ENCODE data around the gene PRPS1L1. TPM values are rescaled to one million over a fixed set of nuclear protein-coding genes. Genes with fewer than 3 reads are reported as not detected.
A peak's percentile ranks its signal among the peaks of the same experiment; 100 is the strongest.

The PRPS1L1 gene
- total and polyA plus RNA-seq, 10 of the 15 experiments (the other 5 are each of a cell fraction or from before 2014, with no cell fraction given), result not detected

DNA sequence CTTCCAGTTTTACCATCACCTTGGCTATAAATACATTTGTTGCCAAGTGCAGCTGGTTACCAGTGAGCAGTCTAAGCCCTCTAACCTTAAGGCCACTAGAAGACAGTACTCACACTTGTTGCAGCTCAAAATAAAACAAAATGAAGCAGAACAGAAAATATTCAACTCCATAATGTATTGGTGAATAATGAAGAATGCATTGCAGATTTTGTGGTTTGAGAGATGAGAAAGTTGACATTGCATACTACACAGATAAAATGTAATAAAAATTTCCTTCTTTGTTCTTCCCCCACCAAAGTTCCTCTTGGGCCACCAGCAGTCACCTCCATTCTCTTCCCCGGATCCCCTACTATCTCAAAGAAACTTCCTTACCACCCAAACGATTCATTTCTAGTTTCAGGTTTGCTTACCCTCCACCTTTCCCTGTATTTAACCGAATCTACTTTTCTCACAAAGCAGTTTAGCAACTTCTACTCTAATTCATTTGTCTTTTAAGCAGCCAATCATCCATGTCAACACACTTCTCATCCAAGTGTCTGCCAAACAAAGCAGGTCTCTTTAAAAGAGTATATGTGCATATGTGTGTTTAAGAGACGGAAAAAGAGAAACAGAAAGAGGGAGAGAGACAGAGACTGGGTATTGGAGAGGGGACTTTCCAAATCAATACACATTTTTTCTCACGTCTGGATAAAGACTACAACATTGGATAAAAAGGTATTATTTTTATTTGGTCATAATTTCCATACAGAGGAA lies 35.7 kb upstream of the PRPS1L1 start:
- Histone ChIP-seq H3K36me3 (ENCODE audit: control insufficient read depth in 2 of 2, insufficient read depth in 2 of 2, low read length in 1 of 2) (no peaks in the 10 kb centered on the region), H3K9me3 (replicated peaks; ENCODE audit: control insufficient read depth, insufficient read depth, low read length) (no peaks in the 10 kb centered on the region), H3K4me3 (no peak overlapping the region), H4K20me1 (ENCODE audit: control insufficient read depth, insufficient read depth) (no peaks in the 10 kb centered on the region), H3K4me2 (ENCODE audit: control insufficient read depth, insufficient read depth) (no peak overlapping the region), H3K9ac (ENCODE audit: control insufficient read depth, insufficient read depth, low read length) (no peak overlapping the region), H2AFZ (ENCODE audit: control insufficient read depth, low read depth, low read length) (no peak overlapping the region), H3K27ac (ENCODE audit: control insufficient read depth, insufficient read depth) (no peak overlapping the region), H3K79me2 (ENCODE audit: control insufficient read depth, insufficient read depth, low read length) (no peaks in the 10 kb centered on the region), H3K4me1 (ENCODE audit: control insufficient read depth, insufficient read depth, low read length) (no peaks in the 10 kb centered on the region), H3K27me3 (replicated peaks in 1 of 2; ENCODE audit: control insufficient read depth in 2 of 2, insufficient read depth in 2 of 2, low read length in 1 of 2) (no peaks in the 10 kb centered on the region)
- DNase-seq (ENCODE audit: low read depth, low spot score) (no peak), ATAC-seq (peak; percentile 34; the same call in 1 of the 3 replicates), FAIRE-seq (peak; percentile 31)
- in situ Hi-C loops (cut with MboI), result no loop called here
- BruUV-seq (replicated peaks), result no TSS peak
- intact Hi-C loops (cut with micrococcal nuclease; ENCODE audit: unreplicated experiment), result no loop called here
- POLR2A ChIA-PET, result interaction anchor here (0.6 kb wide), 1 partner anchor 121 kb away, joined by 3 read pairs; no protein-coding TSS in a partner anchor
- RAD21 ChIA-PET (ENCODE audit: unreplicated experiment), result interaction anchor here (1.2 kb wide), 1 partner anchor 293 kb away, joined by 3 read pairs; no protein-coding TSS in a partner anchor
- 9% methylated on average over 5 of the region's 5 CpGs for WGBS (ENCODE audit: insufficient coverage, insufficient replicate concordance, low lambda C conversion rate, missing lambda C conversion rate)
- TF ChIP-seq, protein P1, sequence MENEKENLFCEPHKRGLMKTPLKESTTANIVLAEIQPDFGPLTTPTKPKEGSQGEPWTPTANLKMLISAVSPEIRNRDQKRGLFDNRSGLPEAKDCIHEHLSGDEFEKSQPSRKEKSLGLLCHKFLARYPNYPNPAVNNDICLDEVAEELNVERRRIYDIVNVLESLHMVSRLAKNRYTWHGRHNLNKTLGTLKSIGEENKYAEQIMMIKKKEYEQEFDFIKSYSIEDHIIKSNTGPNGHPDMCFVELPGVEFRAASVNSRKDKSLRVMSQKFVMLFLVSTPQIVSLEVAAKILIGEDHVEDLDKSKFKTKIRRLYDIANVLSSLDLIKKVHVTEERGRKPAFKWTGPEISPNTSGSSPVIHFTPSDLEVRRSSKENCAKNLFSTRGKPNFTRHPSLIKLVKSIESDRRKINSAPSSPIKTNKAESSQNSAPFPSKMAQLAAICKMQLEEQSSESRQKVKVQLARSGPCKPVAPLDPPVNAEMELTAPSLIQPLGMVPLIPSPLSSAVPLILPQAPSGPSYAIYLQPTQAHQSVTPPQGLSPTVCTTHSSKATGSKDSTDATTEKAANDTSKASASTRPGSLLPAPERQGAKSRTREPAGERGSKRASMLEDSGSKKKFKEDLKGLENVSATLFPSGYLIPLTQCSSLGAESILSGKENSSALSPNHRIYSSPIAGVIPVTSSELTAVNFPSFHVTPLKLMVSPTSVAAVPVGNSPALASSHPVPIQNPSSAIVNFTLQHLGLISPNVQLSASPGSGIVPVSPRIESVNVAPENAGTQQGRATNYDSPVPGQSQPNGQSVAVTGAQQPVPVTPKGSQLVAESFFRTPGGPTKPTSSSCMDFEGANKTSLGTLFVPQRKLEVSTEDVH (IDR thresholded peaks at IDR 0.05; ENCODE audit: low read depth, partially characterized antibody), result no peak
- TF ChIP-seq, protein P2, sequence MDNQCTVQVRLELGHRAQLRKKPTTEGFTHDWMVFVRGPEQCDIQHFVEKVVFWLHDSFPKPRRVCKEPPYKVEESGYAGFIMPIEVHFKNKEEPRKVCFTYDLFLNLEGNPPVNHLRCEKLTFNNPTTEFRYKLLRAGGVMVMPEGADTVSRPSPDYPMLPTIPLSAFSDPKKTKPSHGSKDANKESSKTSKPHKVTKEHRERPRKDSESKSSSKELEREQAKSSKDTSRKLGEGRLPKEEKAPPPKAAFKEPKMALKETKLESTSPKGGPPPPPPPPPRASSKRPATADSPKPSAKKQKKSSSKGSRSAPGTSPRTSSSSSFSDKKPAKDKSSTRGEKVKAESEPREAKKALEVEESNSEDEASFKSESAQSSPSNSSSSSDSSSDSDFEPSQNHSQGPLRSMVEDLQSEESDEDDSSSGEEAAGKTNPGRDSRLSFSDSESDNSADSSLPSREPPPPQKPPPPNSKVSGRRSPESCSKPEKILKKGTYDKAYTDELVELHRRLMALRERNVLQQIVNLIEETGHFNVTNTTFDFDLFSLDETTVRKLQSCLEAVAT (IDR thresholded peaks at IDR 0.05), result no peak
- TF ChIP-seq, protein P3, sequence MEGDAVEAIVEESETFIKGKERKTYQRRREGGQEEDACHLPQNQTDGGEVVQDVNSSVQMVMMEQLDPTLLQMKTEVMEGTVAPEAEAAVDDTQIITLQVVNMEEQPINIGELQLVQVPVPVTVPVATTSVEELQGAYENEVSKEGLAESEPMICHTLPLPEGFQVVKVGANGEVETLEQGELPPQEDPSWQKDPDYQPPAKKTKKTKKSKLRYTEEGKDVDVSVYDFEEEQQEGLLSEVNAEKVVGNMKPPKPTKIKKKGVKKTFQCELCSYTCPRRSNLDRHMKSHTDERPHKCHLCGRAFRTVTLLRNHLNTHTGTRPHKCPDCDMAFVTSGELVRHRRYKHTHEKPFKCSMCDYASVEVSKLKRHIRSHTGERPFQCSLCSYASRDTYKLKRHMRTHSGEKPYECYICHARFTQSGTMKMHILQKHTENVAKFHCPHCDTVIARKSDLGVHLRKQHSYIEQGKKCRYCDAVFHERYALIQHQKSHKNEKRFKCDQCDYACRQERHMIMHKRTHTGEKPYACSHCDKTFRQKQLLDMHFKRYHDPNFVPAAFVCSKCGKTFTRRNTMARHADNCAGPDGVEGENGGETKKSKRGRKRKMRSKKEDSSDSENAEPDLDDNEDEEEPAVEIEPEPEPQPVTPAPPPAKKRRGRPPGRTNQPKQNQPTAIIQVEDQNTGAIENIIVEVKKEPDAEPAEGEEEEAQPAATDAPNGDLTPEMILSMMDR (IDR thresholded peaks at IDR 0.05 in 2 of 3, conservative IDR thresholded peaks at IDR 0.05 in 1 of 3; ENCODE audit: control insufficient read depth in 2 of 3, extremely low read depth in 1 of 3, insufficient read depth in 1 of 3, low read depth in 3 of 3, low read length in 3 of 3), result no peak
- TF ChIP-seq, protein P4, sequence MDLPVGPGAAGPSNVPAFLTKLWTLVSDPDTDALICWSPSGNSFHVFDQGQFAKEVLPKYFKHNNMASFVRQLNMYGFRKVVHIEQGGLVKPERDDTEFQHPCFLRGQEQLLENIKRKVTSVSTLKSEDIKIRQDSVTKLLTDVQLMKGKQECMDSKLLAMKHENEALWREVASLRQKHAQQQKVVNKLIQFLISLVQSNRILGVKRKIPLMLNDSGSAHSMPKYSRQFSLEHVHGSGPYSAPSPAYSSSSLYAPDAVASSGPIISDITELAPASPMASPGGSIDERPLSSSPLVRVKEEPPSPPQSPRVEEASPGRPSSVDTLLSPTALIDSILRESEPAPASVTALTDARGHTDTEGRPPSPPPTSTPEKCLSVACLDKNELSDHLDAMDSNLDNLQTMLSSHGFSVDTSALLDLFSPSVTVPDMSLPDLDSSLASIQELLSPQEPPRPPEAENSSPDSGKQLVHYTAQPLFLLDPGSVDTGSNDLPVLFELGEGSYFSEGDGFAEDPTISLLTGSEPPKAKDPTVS (IDR thresholded peaks at IDR 0.05; ENCODE audit: low read depth, low read length), result no peak
- TF ChIP-seq ZBED1 (IDR thresholded peaks at IDR 0.05; ENCODE audit: borderline replicate concordance) (no peak), SMAD5 (IDR thresholded peaks at IDR 0.05; ENCODE audit: low read depth) (no peak), IRF4 (IDR thresholded peaks at IDR 0.05; ENCODE audit: low read depth, low read length) (no peak), NR2F1 (conservative IDR thresholded peaks at IDR 0.05) (no peak)
- SMC1A ChIA-PET (ENCODE audit: uncharacterized antibody, unreplicated experiment), result interaction anchor here (0.6 to 1.5 kb wide), 6 partner anchors 20 to 356 kb away, joined by 3 to 4 read pairs (median 3); no protein-coding TSS in a partner anchor
- CTCF ChIA-PET, result interaction anchor here (0.6 to 1.4 kb wide), 13 partner anchors 8 to 292 kb away, joined by 3 to 8 read pairs (median 3); no protein-coding TSS in a partner anchor
